Activated CD8-positive, alpha-beta memory T cell treated with anti-CD3 and anti-CD28 coated beads for 36 hours (primary cell): ENCODE data around the gene DNAH10. TPM values are rescaled to one million over a fixed set of nuclear protein-coding genes. Genes with fewer than 3 reads are reported as not detected.
"Not testable (repeated sequence)": the region's sequence is repeated elsewhere in the genome, so short reads cannot be mapped to it uniquely, and the experiment has no call there.

Source experiments
- CTCF ChIA-PET: fragments of 350-600 bp; sonication (Branson Sonifier 250); formaldehyde crosslinking; loops from one replicate; lab custom pipeline; 2021; ENCODE audit warnings: antibody characterized with exemption; lab: Charles Lee
- POLR2A ChIA-PET: fragments of 350-600 bp; sonication (Branson Sonifier 250); formaldehyde crosslinking; loops from one replicate; lab custom pipeline; 2021; ENCODE audit warnings: antibody characterized with exemption; lab: Charles Lee
- total RNA-seq, 2 experiments: library from RNA; stranded (reverse); gene quantifications; one replicate each; pipeline ENCODE4 v1.2.3, GENCODE V29; 2021

The DNAH10 gene
- total RNA-seq, 2 experiments from 2014 or later, result 0.06 to 0.15 TPM

- CTCF ChIA-PET, result no interaction called here
- POLR2A ChIA-PET, result no interaction called here
These were observed 10.0 kb downstream of the DNAH10 start for GRCh38 chr12:123772074-123772473.

DNA sequence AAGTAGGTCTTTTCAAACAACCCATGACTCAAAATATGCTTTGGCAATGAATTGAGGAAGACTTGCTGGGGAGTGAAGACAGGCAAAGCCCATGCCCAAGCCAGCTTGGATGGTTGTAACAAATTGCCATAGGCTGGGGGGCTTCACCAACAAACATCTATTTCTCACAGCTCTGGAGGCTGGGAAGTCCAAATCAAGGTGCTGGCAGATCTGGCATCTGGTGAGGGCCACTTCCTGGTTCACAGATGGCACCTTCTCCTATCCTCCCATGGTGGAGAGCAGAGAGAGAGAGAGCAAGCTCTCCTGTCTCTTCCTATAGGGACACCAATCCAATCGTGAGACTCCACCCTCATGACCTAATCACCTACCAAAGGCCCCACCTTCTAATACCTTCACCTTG is 11.3 kb downstream of the DNAH10 start:
- CTCF ChIA-PET, result no interaction called here

GRCh38 chr12:123779551-123779950 is 17.4 kb downstream of the DNAH10 start:
- POLR2A ChIA-PET, result no interaction called here

More for the DNA sequence above, 11.3 kb downstream of the DNAH10 start:
- POLR2A ChIA-PET, result no interaction called here

GRCh38 chr12:123782997-123783792 is 21.1 kb downstream of the DNAH10 start:
- CTCF ChIA-PET, result no interaction called here
- POLR2A ChIA-PET, result no interaction called here

More at GRCh38 chr12:123779551-123779950, 17.4 kb downstream of the DNAH10 start:
- CTCF ChIA-PET, result no interaction called here

- ChIA-PET POLR2A (no interaction called here), CTCF (interaction anchor here (0.6 kb wide), 1 partner anchor 51 kb away, joined by 3 read pairs; no protein-coding TSS in a partner anchor)
These were observed 25.4 kb downstream of the DNAH10 start for GRCh38 chr12:123787466-123787865.

- CTCF ChIA-PET, result interaction anchor here (0.7 kb wide), 1 partner anchor 150 kb away, joined by 3 read pairs; no protein-coding TSS in a partner anchor
- POLR2A ChIA-PET, result no interaction called here
These were observed 26.4 kb downstream of the DNAH10 start for GRCh38 chr12:123788541-123788940.

DNA sequence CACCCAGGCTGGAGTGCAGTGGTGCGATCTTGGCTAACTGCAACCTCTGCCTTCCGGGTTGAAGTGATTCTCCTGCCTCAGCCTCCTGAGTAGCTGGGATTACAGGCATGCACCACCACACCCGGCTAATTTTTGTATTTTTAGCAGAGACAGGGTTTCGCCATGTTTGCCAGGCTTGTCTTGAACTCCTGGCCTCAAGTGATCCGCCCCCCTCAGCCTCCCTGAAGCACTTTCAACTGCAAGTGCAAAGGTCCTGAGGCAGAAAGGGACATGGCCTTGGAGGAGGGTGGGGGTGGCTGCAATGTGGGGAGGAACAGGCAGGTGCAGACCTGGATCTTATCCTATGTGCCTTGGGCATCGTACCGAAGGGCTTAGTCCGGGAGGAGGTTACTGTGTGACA is 27.3 kb downstream of the DNAH10 start:
- CTCF ChIA-PET, result interaction anchor here (0.7 kb wide), 1 partner anchor 151 kb away, joined by 3 read pairs; no protein-coding TSS in a partner anchor
- POLR2A ChIA-PET, result not testable (repeated sequence)

GRCh38 chr12:123790905-123791467 is 28.9 kb downstream of the DNAH10 start:
- ChIA-PET CTCF (no interaction called here), POLR2A (no interaction called here)

GRCh38 chr12:123794027-123794426 is 31.9 kb downstream of the DNAH10 start:
- ChIA-PET CTCF (no interaction called here), POLR2A (no interaction called here)

- CTCF ChIA-PET, result no interaction called here
These were observed 36.4 kb downstream of the DNAH10 start for GRCh38 chr12:123798518-123798917.

DNA sequence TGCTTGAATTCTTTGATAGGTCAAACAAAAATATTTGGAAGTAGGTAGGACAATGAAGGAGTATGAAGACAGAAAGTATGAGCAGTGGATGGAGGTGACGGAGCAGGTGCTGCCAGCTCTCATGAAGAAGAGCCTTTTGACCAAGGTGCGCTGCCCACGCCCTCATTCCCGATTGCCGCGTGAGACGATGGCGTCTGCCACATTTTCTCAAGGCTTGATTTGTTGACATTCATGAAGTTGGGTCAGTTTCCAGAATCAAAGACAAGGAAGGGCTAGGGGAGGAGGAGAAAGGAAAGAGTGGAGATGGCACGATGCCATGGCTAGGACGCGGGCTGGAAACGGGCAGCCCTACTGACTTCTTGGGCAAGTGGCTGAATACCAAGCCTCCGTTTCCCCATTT is 37.1 kb downstream of the DNAH10 start:
- ChIA-PET CTCF (no interaction called here), POLR2A (no interaction called here)

More at GRCh38 chr12:123798518-123798917, 36.4 kb downstream of the DNAH10 start:
- POLR2A ChIA-PET, result no interaction called here

DNA sequence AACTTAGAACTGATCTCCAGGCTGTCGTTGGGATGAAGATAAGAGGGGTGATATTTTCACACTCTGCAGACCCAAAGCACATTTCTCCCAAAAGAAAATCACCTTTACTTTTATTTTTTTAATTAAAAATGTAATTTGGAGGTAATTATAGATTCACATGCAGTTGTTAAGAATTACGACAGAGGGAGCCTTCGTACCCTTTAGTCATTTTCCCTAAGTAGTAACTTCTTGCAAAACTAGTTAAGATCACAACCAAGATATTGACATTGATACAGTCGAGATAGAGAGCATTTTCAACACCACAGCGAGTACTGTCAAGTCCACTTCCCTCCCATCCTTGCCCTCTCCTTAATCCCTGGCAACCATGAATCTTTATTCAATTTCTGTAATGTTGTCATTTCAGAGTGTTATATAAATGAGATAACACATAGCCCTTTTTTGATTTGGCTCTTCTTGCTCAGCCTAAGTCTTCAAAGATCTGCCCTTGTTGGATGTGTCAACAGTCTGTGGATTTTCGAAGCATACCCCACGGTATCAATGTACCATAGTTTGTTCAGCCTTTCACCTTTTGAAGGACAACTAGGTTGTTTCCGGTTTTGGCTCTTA is 39.6 kb downstream of the DNAH10 start:
- CTCF ChIA-PET, result no interaction called here
- POLR2A ChIA-PET, result no interaction called here

DNA sequence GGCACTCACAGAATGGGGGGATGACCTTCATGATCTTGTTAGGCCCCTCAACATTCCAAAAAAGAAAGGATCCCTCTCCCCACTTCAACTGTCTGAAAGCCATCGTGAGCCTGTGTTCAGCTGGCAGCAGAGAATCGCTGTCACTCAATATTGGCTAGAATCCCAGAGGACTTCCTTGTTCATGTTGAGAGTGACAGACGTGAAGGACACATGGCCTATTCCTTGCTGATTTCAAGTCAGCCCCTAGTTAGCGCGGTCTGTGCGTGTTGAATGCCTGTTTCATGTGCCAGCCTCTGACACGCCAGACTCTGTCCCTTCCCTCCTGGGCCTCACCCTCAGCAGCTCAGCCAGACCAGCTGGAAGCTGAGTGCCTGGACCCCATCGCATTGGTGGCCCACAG is 43.1 kb downstream of the DNAH10 start:
- ChIA-PET POLR2A (no interaction called here), CTCF (no interaction called here)

GRCh38 chr12:123807002-123807401 is 44.9 kb downstream of the DNAH10 start:
- ChIA-PET POLR2A (no interaction called here), CTCF (interaction anchor here (1.4 kb wide), 1 partner anchor 39 kb away, joined by 3 read pairs; no protein-coding TSS in a partner anchor)

- CTCF ChIA-PET, result no interaction called here
These were observed 45.6 kb downstream of the DNAH10 start for GRCh38 chr12:123807670-123808069.

GRCh38 chr12:123808167-123808566 is 46.1 kb downstream of the DNAH10 start:
- CTCF ChIA-PET, result no interaction called here
- POLR2A ChIA-PET, result no interaction called here

More at GRCh38 chr12:123807670-123808069, 45.6 kb downstream of the DNAH10 start:
- POLR2A ChIA-PET, result no interaction called here

DNA sequence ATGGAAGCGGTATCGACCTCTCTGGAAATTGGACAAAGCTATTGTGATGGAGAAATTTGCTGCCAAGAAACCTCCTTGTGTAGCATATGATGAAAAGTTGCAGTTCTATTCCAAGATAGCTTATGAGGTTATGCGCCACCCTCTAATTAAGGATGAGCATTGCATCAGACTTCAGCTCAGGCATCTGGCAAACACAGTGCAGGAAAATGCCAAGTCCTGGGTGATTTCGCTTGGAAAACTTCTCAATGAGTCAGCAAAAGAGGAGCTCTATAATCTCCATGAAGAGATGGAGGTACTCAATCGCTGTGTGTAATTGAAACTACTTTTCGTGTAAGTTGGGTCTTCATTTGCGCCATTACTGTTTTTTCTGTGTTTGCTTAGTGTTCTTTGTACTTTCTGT is 51.2 kb downstream of the DNAH10 start:
- POLR2A ChIA-PET, result no interaction called here
- CTCF ChIA-PET, result interaction anchor here (0.5 to 1.1 kb wide), 3 partner anchors 29 to 151 kb away, joined by 3 to 4 read pairs (median 3); no protein-coding TSS in a partner anchor

GRCh38 chr12:123815968-123816367 is 53.9 kb downstream of the DNAH10 start:
- ChIA-PET CTCF (interaction anchor here (1.0 kb wide), 1 partner anchor 168 kb away, joined by 3 read pairs; no protein-coding TSS in a partner anchor), POLR2A (no interaction called here)

GRCh38 chr12:123816896-123817537 is 54.9 kb downstream of the DNAH10 start:
- POLR2A ChIA-PET, result no interaction called here
- CTCF ChIA-PET, result interaction anchor here (1.0 kb wide), 1 partner anchor 167 kb away, joined by 3 read pairs; no protein-coding TSS in a partner anchor
